NK-92 treated with Interleukin-12 subunit alpha and Interleukin-12 subunit beta, amount 100 ng/mL, for 24 hours (cell line): ENCODE data around the gene HACE1.
"Not testable (repeated sequence)": the region's sequence is repeated elsewhere in the genome, so short reads cannot be mapped to it uniquely, and the experiment has no call there.

Experiments
- DNase-seq: peaks from one replicate; lab custom pipeline; 2025; lab: John Stamatoyannopoulos, UW

The HACE1 gene, protein sequence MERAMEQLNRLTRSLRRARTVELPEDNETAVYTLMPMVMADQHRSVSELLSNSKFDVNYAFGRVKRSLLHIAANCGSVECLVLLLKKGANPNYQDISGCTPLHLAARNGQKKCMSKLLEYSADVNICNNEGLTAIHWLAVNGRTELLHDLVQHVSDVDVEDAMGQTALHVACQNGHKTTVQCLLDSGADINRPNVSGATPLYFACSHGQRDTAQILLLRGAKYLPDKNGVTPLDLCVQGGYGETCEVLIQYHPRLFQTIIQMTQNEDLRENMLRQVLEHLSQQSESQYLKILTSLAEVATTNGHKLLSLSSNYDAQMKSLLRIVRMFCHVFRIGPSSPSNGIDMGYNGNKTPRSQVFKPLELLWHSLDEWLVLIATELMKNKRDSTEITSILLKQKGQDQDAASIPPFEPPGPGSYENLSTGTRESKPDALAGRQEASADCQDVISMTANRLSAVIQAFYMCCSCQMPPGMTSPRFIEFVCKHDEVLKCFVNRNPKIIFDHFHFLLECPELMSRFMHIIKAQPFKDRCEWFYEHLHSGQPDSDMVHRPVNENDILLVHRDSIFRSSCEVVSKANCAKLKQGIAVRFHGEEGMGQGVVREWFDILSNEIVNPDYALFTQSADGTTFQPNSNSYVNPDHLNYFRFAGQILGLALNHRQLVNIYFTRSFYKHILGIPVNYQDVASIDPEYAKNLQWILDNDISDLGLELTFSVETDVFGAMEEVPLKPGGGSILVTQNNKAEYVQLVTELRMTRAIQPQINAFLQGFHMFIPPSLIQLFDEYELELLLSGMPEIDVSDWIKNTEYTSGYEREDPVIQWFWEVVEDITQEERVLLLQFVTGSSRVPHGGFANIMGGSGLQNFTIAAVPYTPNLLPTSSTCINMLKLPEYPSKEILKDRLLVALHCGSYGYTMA

DNA sequence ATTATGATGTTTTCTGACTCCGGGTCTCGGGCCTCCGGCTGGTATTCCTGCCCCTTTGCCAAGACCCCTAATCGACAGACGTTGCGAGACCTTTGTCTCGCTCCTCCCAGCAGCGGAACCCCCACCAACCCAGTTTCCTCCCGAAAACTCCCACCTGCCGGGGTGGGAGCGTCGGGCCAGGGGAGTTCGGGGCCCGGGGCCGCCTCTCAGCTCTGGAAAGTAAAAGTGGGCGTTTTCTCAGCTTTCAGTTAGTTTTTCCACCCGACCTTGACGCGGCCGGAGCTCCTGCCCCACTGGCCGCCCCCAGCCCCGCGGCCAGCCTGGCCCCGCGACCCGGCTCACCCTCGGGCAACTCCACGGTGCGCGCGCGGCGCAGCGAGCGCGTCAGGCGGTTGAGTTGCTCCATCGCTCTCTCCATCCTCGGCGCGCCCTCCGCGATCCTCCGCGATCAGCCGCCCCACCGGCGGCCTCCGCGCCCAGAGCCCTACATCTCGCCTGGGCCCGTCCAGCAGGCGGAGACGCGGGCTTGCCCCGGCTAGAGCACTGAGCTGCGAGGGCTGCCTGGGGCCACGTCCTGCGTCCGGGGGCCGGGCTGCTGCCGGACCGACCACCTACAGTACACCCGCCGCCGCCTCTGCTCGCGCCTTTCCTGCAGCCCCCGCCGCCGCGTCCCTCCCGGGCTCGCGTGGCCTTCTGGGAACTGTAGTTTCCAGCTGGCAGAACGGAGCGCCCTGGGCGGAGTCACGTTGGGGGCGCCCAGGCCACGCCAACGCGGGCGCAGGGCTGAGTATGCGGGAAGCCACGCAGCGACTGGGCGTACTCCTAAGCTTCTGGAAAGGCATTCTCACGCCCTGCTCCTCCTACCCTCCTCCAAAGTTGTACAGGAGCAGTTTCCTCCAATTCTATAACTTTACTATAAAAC, at the start of gene HACE1:
Gene HACE1 (minus strand): TSS at position 695 of the 922 bp plus-strand sequence. CDS start 277 bp downstream, at position 418.
- peak; percentile 84 for DNase-seq

DNA sequence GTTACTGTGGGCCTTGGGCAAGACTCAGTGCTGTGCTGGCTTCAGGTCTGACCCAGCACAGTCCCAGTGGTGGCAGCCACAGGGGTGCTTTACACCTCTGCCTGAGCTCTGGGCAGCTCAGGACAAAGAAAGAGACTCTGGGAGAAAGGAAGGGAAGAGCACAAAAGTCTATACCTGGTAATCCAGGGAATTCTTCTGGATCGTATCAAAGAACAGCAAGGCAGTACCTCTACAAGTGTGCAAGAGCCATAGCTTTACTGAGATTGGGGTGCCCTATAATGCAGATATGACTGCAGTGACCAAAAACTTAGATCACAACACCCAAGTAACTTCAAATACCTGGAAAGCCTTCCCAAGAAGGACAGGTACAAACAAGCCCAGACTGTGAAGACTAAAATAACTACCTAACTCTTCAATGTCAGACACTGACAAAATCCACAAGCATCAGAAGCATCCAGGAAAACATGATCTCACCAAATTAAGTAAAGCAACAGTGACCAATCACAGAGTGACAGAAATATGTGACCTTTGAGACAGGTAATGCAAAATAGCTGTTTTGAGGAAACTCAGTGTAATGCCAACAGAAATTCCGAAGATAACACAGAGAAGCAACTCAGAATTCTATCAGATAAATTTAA, 49.3 kb upstream of the HACE1 start:
- DNase-seq, result no peak

DNA sequence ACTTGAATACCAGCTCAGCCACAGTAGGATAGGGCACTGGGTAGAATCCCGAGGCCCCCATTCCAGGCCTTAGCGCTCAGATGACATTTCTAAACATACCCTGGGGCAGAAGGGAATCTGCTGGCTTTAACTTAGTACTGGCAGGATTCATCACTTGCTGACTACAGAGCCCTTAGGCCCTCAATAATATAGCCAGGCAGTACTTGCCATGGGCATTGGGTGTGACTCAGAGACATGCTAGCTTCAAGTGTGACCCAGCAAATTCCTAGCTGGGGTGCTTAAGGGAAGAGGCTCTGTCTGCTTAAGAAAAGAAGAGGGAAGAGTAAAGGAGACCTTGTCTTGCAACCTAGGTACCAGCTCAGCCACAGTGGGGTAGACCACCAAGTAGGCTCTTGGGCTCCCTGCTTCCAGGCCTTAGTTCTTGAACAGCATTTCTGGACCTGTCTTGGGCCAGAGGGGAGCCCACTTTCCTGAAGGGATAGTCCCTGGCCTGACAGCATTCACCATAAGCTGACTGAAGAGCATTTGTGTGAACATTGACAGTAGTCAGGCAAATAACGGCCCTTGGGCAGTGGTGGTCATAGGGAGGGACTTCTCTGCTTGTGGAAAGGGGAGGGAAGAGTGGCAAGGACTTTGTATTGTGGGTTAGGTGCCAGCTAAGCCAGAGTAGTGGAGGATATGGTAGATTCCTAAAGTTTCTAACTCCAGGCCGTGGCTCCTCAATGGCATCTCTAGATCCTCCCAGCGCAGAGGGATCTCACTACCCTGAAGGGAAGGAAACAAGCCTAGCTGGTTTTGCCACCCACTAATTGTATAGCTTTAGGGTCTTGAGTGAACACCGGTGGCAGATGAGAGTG, 48.5 kb upstream of the HACE1 start:
- DNase-seq, result no peak

DNA sequence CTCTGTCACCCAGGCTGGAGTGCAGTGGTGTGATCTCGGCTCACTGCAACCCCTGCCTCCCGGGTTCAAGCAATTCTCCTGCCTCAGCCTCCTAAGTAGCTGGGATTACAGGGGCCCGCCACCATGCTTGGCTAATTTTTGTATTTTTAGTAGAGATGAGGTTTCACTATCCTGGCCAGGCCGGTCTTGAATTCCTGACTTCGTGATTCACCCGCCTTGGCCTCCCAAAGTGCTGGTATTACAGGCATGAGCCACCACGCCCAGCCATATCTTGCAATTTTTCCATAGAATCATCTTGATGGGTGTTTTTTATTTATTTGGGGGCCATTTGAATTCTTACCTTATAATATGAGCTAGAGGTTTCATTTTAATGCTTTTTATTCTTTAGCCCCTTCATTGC, 39.2 kb upstream of the HACE1 start:
- not testable (repeated sequence) for DNase-seq

DNA sequence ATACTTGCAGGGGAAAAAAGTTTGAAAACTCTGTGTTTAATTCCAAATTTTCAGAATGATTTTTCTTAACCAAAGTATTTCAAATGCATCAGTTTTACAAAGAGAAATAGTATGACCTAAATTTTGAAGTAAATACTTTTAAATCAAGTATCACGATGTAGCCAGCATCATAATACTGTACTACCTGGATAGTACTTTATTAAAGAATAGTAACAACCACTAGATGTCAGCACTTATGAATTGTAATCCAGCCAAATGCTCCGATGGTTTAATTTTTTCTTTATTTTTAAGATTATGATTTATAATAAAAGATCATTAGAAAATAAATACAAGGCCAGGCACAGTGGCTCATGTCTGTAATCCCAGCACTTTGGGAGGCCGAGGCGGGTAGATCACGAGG, 37.2 kb upstream of the HACE1 start:
- DNase-seq, result no peak

DNA sequence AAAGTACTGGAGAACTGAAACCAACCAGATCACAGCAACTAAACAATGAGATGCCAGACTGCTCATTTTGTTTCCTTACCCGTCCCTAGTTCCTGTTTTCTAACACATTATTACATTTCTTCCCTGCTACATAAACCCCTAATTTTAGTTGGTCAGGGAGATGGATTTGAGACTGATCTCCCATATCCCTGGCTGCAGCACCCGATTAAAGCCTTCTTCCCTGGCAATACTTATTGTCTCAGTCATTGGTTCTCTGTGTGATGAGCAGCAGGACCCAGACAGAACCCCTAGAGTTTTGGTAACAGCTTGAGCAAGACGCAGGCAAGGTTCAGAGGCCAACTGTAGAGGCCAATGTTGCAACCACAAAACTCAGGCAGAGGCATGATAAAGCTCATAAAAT, 28.3 kb upstream of the HACE1 start:
- DNase-seq, result no peak

DNA sequence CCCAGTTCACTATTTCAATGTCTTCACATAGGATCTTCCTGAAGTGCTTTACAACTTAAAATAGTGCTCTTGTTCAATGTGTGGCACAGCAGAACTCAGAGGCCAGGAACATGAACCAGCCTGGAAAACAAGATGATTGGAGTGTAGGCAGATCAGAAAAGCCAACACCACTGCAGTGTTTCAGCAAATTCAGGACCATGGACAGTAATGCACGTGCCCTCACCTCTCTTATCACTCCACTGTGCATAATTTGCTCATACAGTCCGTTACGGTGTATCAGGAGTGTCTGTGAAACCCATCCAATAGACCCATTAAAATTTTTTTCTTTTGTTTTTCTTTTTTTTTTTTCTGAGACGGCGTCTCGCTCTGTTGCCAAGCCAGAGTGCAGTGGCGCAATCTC, 27.6 kb upstream of the HACE1 start:
- no peak for DNase-seq

DNA sequence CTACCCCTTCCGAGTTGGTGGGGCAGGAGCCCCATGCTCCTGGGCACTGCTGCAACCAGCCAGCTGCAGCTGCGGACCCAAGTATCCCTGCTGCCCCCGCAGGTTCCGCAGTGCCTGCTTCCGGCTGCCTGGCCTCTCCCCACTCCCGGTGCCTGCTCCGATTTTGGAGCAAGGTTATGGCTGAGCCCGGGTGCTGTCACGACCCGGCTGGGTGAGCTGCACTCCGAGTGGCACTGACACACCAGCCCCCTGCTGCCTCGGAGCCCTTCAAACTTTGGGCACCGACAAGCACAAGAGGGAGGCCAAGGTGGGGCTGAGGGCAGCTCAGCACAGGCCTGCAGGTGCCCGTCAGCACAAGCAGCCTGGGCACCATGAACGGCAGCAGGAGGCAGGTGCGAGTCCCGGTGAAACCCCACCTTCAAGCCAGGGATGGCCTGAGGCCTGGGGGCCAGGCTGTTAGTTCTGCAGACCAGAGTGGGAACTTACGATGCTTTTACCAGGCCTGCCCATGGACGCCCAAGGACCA, 25.9 kb upstream of the HACE1 start:
- DNase-seq, result no peak

DNA sequence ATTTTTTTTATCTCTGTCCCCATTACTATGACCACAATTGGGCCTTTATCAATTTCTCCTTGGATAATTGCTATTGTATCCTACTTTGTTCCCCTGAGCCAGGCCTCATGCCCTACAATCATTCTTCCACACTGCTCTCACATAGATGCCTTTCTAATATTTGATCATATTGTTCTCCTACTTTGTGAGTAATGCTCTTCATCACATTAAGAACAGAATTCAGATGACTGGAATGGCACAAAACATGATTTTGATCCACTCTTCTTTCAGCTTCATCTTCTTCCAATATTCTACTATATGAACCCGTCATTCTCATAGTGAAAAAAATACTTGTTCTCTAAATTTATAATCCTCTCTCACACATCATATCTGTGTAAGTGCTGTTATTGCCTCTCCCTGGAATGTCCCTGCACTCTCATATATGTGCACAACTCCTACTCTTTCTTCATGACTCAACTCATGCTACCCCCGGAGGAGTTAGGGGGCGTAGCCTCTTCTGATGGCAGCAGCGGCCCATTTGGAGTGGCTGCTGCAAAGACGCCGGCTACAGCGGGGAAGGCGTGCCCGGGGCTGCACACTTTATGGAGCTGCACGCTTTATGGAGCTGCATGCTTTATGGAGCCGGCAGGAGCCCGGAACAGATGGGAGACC, 25.3 kb upstream of the HACE1 start:
- no peak for DNase-seq

DNA sequence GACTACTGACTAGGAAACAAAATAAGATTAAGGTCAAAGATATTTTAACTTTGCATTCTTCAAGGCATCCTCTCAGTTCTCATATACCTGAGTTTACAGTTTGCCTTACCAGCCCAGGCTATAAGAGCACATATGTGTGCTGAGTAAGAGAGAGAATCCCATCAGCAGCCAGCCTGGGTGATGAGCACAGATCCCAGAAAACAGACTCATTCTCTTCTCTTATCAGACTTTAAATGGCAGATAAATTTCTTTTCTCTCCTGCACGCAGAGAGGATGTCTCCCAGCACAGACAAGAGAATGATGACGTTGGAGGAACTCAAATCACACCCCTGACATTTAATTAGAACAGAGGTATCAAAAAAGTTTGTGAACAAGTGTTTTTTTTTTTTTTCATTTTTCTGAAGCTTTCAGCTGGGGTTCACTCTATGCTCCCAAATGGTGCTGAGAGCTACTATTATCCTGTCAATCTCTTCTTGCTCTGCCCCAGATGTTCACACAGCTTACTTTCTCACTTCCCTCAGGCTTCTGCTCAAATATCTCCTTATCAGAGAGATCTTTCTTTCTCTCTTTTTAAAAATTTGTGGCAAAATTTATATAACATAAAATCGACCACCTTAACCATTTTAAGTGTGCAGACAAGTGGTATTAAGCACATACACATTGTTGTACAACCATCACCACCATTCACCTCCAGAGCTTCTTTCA, 22.4 kb upstream of the HACE1 start:
- no peak for DNase-seq

DNA sequence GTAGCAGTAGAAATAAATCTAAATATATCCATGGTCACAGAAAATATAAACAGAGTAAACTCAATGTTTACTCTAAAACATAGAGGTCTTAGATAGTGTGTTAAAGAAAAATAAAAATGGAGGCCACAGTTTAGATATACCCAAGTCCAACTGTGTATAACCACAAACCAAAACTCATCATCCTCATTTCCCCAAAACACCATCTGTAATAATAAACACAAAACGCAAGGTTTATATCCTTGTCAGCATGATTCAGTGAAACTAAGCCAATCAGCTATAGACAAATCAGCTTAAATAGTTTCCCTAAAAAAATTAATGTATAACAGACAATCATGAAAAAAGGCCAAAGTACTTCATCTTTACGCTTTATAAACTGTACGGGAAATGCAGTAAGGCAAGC, 2.7 kb upstream of the HACE1 start:
- no peak for DNase-seq

DNA sequence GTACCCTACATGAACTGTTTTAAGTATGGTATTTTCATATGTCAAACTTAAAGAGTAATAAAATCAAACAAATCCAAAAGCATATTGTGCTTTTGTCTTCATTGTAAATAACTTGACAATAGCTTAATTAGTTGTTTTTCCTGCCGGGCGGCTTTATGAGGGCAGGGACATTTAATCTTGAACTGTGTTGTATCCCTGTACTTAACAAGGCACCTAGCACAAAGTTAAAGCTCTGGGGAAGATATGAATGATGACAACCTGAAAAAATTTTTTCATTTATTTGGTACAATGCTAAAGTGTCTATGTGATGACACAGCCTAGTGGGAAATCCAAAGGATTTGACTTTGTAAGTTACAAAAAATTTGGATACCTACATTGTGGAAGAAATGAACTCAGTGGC, 502 bp upstream of the HACE1 start:
- no peak for DNase-seq

DNA sequence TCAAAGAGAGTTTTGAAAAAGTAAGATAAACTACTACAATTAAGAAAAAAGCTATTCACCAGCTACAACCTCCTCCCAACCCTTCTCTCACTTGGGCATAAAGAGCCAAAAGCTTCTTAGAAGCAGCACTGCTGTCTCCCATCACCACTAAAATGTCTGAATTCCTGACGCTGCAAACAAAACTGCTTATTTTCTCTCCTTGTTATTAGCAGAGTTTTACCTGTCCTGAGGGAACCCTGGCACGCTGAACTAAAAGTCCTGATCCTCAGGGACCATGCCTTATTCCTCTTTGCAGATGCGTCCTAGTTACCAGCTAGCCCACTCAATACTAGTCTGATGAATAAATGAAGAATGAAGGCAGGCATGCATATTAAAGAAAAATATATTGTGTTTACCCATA, 1.1 kb downstream of the HACE1 start:
- DNase-seq, result no peak

DNA sequence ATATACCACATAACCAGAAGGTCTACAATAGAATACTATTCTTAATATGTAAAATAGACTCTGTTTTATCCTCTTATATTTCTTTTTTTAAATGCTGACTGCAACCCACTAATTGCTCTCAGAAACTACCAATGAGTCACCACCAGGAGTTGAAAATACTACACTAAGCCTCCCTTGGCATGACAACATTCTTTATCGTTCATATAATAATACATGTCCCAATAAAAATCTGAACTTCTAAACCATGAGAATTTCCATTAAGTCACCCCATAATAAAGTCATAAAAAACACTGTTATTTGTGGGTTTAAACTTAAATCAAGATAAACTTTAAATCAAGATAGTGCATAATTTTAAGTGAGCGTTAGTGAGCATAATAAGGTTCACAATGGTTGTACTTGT, 4.2 kb downstream of the HACE1 start:
- no peak for DNase-seq

DNA sequence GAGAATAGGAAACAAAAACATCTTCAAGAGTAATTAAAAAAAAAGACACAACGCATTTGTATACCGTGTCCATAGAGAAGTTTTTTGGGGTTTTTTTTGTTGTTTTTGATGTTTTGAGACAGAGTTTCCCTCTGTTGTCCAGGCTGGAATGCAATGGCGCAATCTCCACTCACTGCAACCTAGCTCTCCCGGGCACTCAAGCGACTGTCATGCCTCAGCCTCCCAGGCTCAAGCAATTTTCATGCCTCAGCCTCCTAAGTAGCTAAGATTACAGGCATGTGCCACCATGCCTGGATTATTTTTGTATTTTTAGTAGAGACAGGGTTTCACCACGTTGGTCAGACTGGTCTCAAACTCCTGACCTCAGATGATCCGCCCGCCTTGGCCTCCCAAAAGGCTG, 12.0 kb downstream of the HACE1 start:
- DNase-seq, result not testable (repeated sequence)

DNA sequence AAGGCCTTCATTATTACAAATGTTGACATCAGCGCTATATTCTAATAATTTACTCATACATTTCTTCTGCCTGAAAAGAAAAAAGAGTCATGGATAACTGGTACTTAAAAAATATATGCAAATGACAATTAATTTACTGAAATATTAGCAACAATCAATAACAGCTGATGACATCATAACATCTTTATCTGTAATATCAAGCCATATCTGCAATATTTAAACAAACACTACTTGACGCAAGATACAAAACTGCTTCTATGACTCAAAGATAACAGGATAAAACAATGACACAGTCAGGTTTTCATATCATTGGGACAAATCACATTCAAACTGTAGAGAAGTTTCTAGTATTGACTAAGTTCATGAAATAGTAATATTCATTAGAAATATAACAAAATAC, 16.5 kb downstream of the HACE1 start:
- DNase-seq, result no peak

DNA sequence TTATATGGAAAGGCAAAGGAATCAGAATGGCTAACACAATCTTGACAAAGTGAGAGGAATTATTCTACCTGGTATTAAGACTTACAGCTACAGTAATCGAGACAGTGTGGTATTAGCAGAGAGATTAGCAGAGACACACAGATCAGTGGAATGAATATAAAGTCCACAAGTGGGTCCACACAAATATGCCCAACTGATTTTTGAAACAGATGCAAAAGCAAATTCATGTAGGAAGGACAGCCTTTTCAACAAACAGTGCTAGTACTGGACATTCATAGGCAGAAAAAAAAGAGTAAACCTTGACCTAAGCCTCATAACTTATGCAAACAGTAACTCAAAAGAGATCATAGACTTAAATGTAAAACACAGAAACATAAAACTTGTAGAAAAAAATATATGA, 22.6 kb downstream of the HACE1 start:
- DNase-seq, result no peak

DNA sequence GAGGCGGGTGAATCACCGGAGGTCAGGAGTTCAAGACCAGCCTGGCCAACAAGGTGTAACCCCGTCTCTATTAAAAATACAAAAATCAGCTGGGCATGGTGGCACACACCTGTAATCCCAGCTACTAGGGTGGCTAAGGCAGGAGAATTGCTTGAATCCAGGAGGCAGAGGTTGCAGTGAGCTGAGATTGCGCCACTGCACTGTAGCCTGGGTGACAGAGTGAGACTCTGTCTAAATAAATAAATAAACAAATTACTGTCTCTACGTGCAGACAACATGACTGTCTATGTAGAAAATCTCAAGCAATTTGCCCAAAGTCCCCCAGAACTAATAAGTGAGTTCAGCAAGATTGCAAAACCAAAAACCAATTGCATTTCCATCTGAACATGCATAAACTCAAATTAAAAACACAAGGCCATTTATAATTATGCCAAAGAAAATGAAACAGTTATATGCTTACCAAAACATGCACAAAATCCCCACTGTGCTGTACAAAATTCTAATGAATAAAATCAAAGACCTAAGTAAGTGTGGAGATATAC, 23.2 kb downstream of the HACE1 start:
- not testable (repeated sequence) for DNase-seq

DNA sequence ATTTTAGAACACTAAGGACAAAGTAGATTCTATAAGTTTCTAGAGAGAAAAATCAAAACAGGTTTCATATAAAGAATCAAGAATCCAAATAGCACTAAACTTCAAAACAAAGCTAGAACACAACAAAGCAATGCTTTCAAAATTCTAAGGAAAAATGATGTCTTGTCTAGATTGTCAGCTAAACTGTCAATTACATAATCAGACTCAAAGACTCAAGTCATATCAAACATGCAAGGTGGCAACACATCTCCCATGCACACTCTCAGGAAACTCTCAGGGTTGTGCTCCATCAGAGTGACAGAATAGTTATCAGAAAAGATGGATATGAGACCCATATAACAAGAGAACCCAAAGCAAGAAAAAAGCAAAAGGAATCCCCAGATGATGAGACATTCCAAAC, 23.9 kb downstream of the HACE1 start:
- no peak for DNase-seq
